Caco-2 (cell line): Measurements from ENCODE around the gene MAPK11. TPM values are rescaled to one million over a fixed set of nuclear protein-coding genes. Genes with fewer than 3 reads are reported as not detected.

Source experiments
- BruUV-seq: library from RNA; stranded (reverse); fragments of 400-500 nt; replicated peaks from 2 replicates; lab custom pipeline; 2021; lab: Mats Ljungman, UMichigan
- CTCF ChIA-PET: fragments of 300-600 bp; sonication (Branson Sonifier 250); formaldehyde crosslinking; loops from one replicate; lab custom pipeline; 2022; ENCODE audit warnings: antibody characterized with exemption; lab: Charles Lee
- POLR2A ChIA-PET: fragments of 300-600 bp; sonication (Branson Sonifier 250); formaldehyde crosslinking; loops from one replicate; lab custom pipeline; 2022; ENCODE audit warnings: antibody characterized with exemption; lab: Charles Lee
- DNase-seq, 2 experiments: peaks; one replicate each; pipeline versions ENCODE4 v3.0.0 to v3.0.0-alpha.2; 2020 to 2022
- H3K27me3 ChIP-seq: replicated peaks from 2 replicates; pipeline ENCODE4 v1.6.0; 2011; ENCODE audit warnings: low read length; ENCODE audit not compliant: control insufficient read depth, insufficient read depth
- H3K36me3 ChIP-seq: 2 replicates; pipeline ENCODE4 v1.5.1; 2011; ENCODE audit warnings: low read length; ENCODE audit not compliant: control insufficient read depth, insufficient read depth
- H3K4me1 ChIP-seq: fragments of 250-450 bp; sonication (Bioruptor Pico); 2 replicates; pipeline ENCODE4 v1.5.1; 2020; ENCODE audit warnings: mild to moderate bottlenecking
- H3K4me3 ChIP-seq: 2 replicates; pipeline ENCODE4 v1.5.1; 2011; ENCODE audit warnings: low read depth, mild to moderate bottlenecking, control low read depth, low read length
- H3K9me3 ChIP-seq: fragments of 250-450 bp; sonication (Bioruptor Pico); 2 replicates; pipeline ENCODE4 v1.5.1; 2020; ENCODE audit warnings: mild to moderate bottlenecking, moderate library complexity
- H3K27ac Mint-ChIP-seq: one replicate; pipeline ENCODE4 v1.8.0; 2022; ENCODE audit warnings: mixed read lengths; ENCODE audit not compliant: unreplicated experiment
- H3K27me3 Mint-ChIP-seq: one replicate; pipeline ENCODE4 v1.8.0; 2022; ENCODE audit warnings: mixed read lengths; ENCODE audit not compliant: insufficient read depth, unreplicated experiment
- H3K36me3 Mint-ChIP-seq: one replicate; pipeline ENCODE4 v1.8.0; 2022; ENCODE audit warnings: mild to moderate bottlenecking, mixed read lengths; ENCODE audit not compliant: insufficient read depth, unreplicated experiment
- H3K4me1 Mint-ChIP-seq: one replicate; pipeline ENCODE4 v1.8.0; 2022; ENCODE audit warnings: low read depth, mixed read lengths; ENCODE audit not compliant: unreplicated experiment
- H3K4me3 Mint-ChIP-seq: one replicate; pipeline ENCODE4 v1.8.0; 2022; ENCODE audit warnings: mild to moderate bottlenecking, moderate library complexity, mixed read lengths; ENCODE audit not compliant: unreplicated experiment
- H3K9me3 Mint-ChIP-seq: one replicate; pipeline ENCODE4 v1.8.0; 2022; ENCODE audit warnings: mixed read lengths; ENCODE audit not compliant: unreplicated experiment
- intact Hi-C: fragments of 100-400 bp; cut with micrococcal nuclease; formaldehyde crosslinking; loops from one replicate; pipeline ENCODE4 v1.10.0; 2022; ENCODE audit not compliant: unreplicated experiment
- total RNA-seq: library from RNA; stranded (reverse); gene quantifications from 2 replicates; pipeline ENCODE4 v1.2.3, GENCODE V29; 2022
- TF ChIP-seq, protein P1 (sequence below), 2 experiments: fragments of 200-600 bp in 1 of 2; IDR thresholded peaks; 1 replicate in 1 of 2; 2 replicates in 1 of 2; pipeline versions ENCODE4 v1.5.1 to v1.8.0; 2011 to 2022; ENCODE audit warnings: antibody characterized with exemption in 1 of 2, control low read depth in 1 of 2, inconsistent platforms in 1 of 2, low read depth in 1 of 2, low read length in 1 of 2, mild to moderate bottlenecking in 1 of 2, moderate library complexity in 1 of 2; ENCODE audit not compliant: insufficient read depth in 1 of 2, severe bottlenecking in 1 of 2, unreplicated experiment in 1 of 2

Gene MAPK11
- total RNA-seq, 1 experiment from 2014 or later: 1.3 TPM

- H3K27ac Mint-ChIP-seq: no peak overlapping the region
- H3K4me1 Mint-ChIP-seq: no peaks in the 10 kb centered on the region
- TF ChIP-seq, protein P1, sequence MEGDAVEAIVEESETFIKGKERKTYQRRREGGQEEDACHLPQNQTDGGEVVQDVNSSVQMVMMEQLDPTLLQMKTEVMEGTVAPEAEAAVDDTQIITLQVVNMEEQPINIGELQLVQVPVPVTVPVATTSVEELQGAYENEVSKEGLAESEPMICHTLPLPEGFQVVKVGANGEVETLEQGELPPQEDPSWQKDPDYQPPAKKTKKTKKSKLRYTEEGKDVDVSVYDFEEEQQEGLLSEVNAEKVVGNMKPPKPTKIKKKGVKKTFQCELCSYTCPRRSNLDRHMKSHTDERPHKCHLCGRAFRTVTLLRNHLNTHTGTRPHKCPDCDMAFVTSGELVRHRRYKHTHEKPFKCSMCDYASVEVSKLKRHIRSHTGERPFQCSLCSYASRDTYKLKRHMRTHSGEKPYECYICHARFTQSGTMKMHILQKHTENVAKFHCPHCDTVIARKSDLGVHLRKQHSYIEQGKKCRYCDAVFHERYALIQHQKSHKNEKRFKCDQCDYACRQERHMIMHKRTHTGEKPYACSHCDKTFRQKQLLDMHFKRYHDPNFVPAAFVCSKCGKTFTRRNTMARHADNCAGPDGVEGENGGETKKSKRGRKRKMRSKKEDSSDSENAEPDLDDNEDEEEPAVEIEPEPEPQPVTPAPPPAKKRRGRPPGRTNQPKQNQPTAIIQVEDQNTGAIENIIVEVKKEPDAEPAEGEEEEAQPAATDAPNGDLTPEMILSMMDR (IDR thresholded peaks at IDR 0.05; ENCODE audit: insufficient read depth in 1 of 2, low read depth in 1 of 2, low read length in 1 of 2, severe bottlenecking in 1 of 2, unreplicated experiment in 1 of 2): no peak
- no TSS peak for BruUV-seq
- H3K4me3 Mint-ChIP-seq: no peak overlapping the region
- intact Hi-C loops: no loop called here
- CTCF ChIA-PET: no interaction called here
- H3K9me3 Mint-ChIP-seq: no peaks in the 10 kb centered on the region
- H3K27me3 Mint-ChIP-seq: no peaks in the 10 kb centered on the region
- peaks cover 18% of the 10 kb centered on the region for H3K4me1 ChIP-seq
- 0 out of 2 replicates have a peak, but pooled peaks cover 2% of the 10 kb centered on the region for H3K36me3 ChIP-seq
- no peak overlapping the region for H3K4me3 ChIP-seq
- H3K27me3 ChIP-seq: no peaks in the 10 kb centered on the region
- H3K36me3 Mint-ChIP-seq: peaks cover 25% of the 10 kb centered on the region
- no peaks in the 10 kb centered on the region for H3K9me3 ChIP-seq
- DNase-seq: no peak
- POLR2A ChIA-PET: no interaction called here
Measured at GRCh38 chr22:50253941-50254340, 16.2 kb downstream of the MAPK11 start.

DNA sequence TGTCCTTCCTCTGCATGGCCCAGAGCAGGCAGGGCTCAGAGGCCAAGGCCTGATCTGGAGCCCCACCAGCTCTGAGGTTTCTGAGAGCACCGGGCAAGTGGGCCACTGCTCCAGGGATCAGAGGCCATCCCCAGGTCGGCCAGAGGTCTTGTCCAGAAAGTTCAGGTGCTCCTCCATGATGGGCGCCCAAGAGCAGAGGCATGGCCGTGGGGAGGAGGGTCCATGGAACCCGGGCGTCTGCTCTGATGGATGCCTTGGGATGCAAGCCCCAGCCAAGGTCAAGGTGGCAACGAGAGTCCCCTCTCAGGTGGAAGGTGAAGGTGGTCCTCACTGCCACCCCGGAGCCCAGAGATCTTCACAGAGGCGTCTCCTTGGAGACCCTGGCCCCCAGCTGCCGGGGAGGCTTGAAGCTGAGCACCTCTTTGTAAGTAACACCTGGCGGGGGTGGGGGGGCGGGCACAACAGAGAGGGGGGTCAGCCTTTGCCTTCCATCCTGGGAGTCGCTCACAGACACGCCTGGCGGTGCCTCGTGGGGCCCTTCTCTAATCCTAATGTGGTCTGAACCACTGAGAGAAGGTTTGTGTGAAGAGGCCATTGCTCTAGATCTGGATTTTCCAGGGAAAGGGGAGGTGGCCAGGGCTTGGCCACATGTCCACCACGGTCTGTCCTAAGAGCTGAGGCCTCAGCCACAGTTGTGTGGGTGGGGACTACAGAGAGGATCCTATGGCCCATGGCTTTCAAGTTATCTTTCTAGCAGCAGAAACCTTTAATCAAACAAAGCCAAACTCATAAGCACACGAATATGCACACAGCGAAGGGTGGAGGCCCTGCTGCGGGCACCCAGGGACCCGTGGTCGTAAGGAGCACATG is 16.9 kb downstream of the MAPK11 start:
- peaks cover 31% of the 10 kb centered on the region for H3K36me3 Mint-ChIP-seq
- intact Hi-C loops: no loop called here
- Histone ChIP-seq H3K4me3 (no peak overlapping the region), H3K4me1 (peaks cover 18% of the 10 kb centered on the region), H3K9me3 (no peaks in the 10 kb centered on the region), H3K36me3 (peaks cover 4% of the 10 kb centered on the region; the same call in 1 of the 2 replicates), H3K27me3 (no peaks in the 10 kb centered on the region)
- H3K4me3 Mint-ChIP-seq: no peak overlapping the region
- BruUV-seq: no TSS peak
- POLR2A ChIA-PET: no interaction called here
- no peak for DNase-seq
- H3K27ac Mint-ChIP-seq: no peak overlapping the region
- no peaks in the 10 kb centered on the region for H3K27me3 Mint-ChIP-seq
- no peaks in the 10 kb centered on the region for H3K9me3 Mint-ChIP-seq
- CTCF ChIA-PET: interaction anchor here (0.8 to 1.7 kb wide), 2 partner anchors 7 to 16 kb away, joined by 3 to 6 read pairs; no protein-coding TSS in a partner anchor
- no peaks in the 10 kb centered on the region for H3K4me1 Mint-ChIP-seq
- TF ChIP-seq, protein P1 (IDR thresholded peaks at IDR 0.05; ENCODE audit: insufficient read depth in 1 of 2, low read depth in 1 of 2, low read length in 1 of 2, severe bottlenecking in 1 of 2, unreplicated experiment in 1 of 2): no peak

- Histone ChIP-seq H3K4me1 (peaks cover 18% of the 10 kb centered on the region), H3K36me3 (peaks cover 6% of the 10 kb centered on the region; the same call in 1 of the 2 replicates), H3K9me3 (no peaks in the 10 kb centered on the region), H3K27me3 (no peaks in the 10 kb centered on the region), H3K4me3 (no peak overlapping the region)
- H3K4me1 Mint-ChIP-seq: no peaks in the 10 kb centered on the region
- H3K36me3 Mint-ChIP-seq: peaks cover 35% of the 10 kb centered on the region
- no peaks in the 10 kb centered on the region for H3K27me3 Mint-ChIP-seq
- DNase-seq: peak in 1 of 2 experiments; percentile 69
- no TSS peak for BruUV-seq
- H3K27ac Mint-ChIP-seq: no peak overlapping the region
- POLR2A ChIA-PET: no interaction called here
- CTCF ChIA-PET: interaction anchor here (0.6 to 2.0 kb wide), 4 partner anchors 8 to 236 kb away, joined by 3 to 10 read pairs (median 6); no protein-coding TSS in a partner anchor
- H3K4me3 Mint-ChIP-seq: peak overlapping the region; percentile 76
- intact Hi-C loops: no loop called here
- TF ChIP-seq, protein P1 (IDR thresholded peaks at IDR 0.05; ENCODE audit: insufficient read depth in 1 of 2, low read depth in 1 of 2, low read length in 1 of 2, severe bottlenecking in 1 of 2, unreplicated experiment in 1 of 2): peak; percentile 38 to 49
- H3K9me3 Mint-ChIP-seq: no peaks in the 10 kb centered on the region
Measured at GRCh38 chr22:50252082-50253045, 17.8 kb downstream of the MAPK11 start.
